NCI-H146 treated with DMSO at 0.1 percent for 48 hours (cell line): ENCODE measurements around the gene ATP1B1.
"Not testable (repeated sequence)": the region's sequence is repeated elsewhere in the genome, so short reads cannot be mapped to it uniquely, and the experiment has no call there.

Experiments used
- DNase-seq: peaks from one replicate; lab custom pipeline; 2025; ENCODE audit not compliant: unreplicated experiment; lab: John Stamatoyannopoulos, UW

Gene ATP1B1

GRCh38 chr1:169141356-169141755 lies 34.9 kb downstream of the ATP1B1 start:
- DNase-seq: no peak

GRCh38 chr1:169142129-169142528 lies 35.6 kb downstream of the ATP1B1 start:
- DNase-seq: no peak

GRCh38 chr1:169143346-169143745 lies 36.9 kb downstream of the ATP1B1 start:
- no peak for DNase-seq

GRCh38 chr1:169143984-169144383 lies 37.5 kb downstream of the ATP1B1 start:
- DNase-seq: no peak

GRCh38 chr1:169144941-169145626 lies 38.6 kb downstream of the ATP1B1 start:
- DNase-seq: no peak

GRCh38 chr1:169146576-169147214 lies 40.2 kb downstream of the ATP1B1 start:
- DNase-seq: no peak

GRCh38 chr1:169148472-169149252 lies 42.2 kb downstream of the ATP1B1 start:
- DNase-seq: no peak

GRCh38 chr1:169149555-169150286 lies 43.2 kb downstream of the ATP1B1 start:
- DNase-seq: no peak

- no peak for DNase-seq
Observed at GRCh38 chr1:169150641-169151337, 44.3 kb downstream of the ATP1B1 start.

GRCh38 chr1:169151338-169151837 lies 44.9 kb downstream of the ATP1B1 start:
- DNase-seq: no peak

GRCh38 chr1:169155675-169156074 lies 49.2 kb downstream of the ATP1B1 start:
- no peak for DNase-seq

GRCh38 chr1:169156580-169156979 lies 50.1 kb downstream of the ATP1B1 start:
- DNase-seq: no peak

GRCh38 chr1:169160845-169161495 lies 54.5 kb downstream of the ATP1B1 start:
- DNase-seq: no peak

- DNase-seq: no peak
Observed at GRCh38 chr1:169161496-169162194, 55.2 kb downstream of the ATP1B1 start.

GRCh38 chr1:169163059-169163458 lies 56.6 kb downstream of the ATP1B1 start:
- DNase-seq: no peak

- no peak for DNase-seq
Observed at GRCh38 chr1:169175461-169175860, 69.0 kb downstream of the ATP1B1 start.

- DNase-seq: not testable (repeated sequence)
Observed at GRCh38 chr1:169179431-169179830, 72.9 kb downstream of the ATP1B1 start.

- DNase-seq: no peak
Observed at GRCh38 chr1:169180174-169180573, 73.7 kb downstream of the ATP1B1 start.
